Measurements from ENCODE around the gene TLE4. TPM values are rescaled to one million over a fixed set of nuclear protein-coding genes. Genes with fewer than 3 reads are reported as not detected.

The TLE4 gene
- total and polyA plus RNA-seq, 12 donors: 11.8 to 70.5 (median 42.9) TPM

DNA sequence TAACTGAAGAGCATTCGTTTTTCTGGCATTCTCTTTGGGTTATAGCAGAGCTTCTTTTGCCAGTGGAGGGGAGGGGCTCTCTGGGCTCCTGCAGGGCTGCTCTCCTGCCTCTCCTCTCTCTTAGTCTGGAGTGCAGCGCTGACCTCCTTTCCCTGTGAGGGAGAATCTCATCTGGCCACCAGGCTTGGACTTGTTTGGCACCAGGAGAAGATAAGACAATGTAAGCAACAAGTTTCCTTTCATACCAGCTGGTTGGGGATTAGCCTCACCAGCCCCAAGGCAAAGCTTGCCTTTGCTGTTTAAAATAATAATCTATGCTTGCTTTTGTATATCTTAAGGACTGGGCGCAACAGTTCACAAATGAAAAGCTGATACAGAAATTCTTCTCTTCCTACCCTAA lies 196.4 kb downstream of the TLE4 start:
- WGBS, 4 donors: 50 to 59% (median 57%) methylated on average over 3 of the region's 3 CpGs

DNA sequence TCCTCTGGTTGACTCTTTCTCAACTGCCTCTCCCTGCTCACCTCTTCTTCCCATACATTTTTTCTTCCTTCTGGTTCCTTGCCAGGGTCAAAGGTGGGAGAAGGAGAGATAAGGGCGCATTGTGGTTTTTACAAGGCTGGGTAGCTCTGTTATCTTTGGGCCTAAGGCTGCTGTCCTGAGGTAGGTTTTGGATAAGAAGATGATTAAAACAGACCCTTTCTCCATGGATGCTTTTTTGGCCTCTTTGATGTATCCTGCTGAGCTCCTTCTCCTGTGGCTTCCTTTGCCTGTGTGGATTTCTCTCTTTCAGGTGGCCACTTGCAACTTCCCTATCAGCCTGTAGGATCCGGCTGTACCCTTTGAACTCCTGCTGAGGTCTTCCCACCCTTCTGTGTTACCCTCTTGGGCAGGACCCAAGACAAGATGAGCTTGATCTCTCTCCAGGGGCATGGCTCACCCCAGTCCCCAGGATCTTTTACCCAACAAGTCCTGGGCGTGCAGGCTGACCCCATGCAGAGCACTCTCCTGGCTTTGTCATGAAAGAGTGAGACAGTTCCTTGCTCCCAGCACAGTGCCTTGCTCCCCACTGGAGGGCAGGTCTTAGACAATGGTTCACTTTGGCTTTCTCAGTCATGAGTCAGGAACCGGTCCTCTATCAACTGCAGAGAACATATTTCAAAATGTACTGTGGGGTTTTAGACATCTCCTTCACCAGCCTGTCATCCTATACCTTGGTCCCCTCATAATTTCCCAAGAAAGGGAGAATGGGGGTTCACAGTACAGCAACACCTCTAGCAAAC lies 197.9 kb downstream of the TLE4 start:
- no peak overlapping the region for H3K4me3 ChIP-seq
- no peak for DNase-seq
- no peaks in the 10 kb centered on the region for H3K9me3 ChIP-seq (replicated peaks in 1 of 3)
- 82 to 91% (median 90%) methylated on average over 4 of the region's 4 CpGs for WGBS, 4 donors
- H3K4me1 ChIP-seq (replicated peaks in 1 of 2): no peaks in the 10 kb centered on the region
- no peak overlapping the region for H3K27ac ChIP-seq
- TF ChIP-seq CTCF (IDR thresholded peaks at IDR 0.05) (no peak), POLR2A (IDR thresholded peaks at IDR 0.05) (no peak)
- no peaks in the 10 kb centered on the region for H3K27me3 ChIP-seq
- no peaks in the 10 kb centered on the region for H3K36me3 ChIP-seq (replicated peaks in 1 of 2)
- intact Hi-C loops (cut with DNase I): no loop called here

More for the DNA sequence above, 196.4 kb downstream of the TLE4 start:
- no peak overlapping the region for H3K4me3 ChIP-seq
- DNase-seq: no peak
- no peak for TF ChIP-seq CTCF (IDR thresholded peaks at IDR 0.05)
- TF ChIP-seq POLR2A (IDR thresholded peaks at IDR 0.05): no peak
- no peaks in the 10 kb centered on the region for H3K9me3 ChIP-seq (replicated peaks in 1 of 3)
- H3K27me3 ChIP-seq: no peaks in the 10 kb centered on the region
- H3K27ac ChIP-seq: no peak overlapping the region
- intact Hi-C loops (cut with DNase I): no loop called here
- H3K36me3 ChIP-seq (replicated peaks in 1 of 2): no peaks in the 10 kb centered on the region
- H3K4me1 ChIP-seq (replicated peaks in 1 of 2): no peaks in the 10 kb centered on the region

DNA sequence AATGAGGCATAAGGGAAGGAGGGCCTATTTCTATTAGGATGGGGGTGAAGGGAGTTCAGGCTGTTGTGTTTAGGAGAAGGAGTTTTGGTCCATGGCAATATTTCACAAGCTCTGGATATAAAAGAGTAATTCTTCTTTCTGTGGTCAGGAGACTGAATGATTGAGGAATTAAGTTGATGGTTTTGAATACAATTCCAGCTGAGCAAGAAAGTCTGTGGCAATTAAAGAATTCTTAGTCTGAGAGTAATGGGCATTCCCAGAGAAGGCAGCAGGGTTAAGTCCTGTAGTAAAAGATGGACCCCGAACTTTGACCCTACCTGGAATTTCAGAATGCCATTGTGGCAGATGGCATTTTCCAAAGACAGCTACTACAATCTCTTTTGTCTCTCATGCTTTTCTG lies 202.6 kb downstream of the TLE4 start:
- H3K4me3 ChIP-seq: no peak overlapping the region
- H3K4me1 ChIP-seq (replicated peaks in 1 of 2): no peaks in the 10 kb centered on the region
- intact Hi-C loops (cut with DNase I): no loop called here

More for the DNA sequence above, 202.6 kb downstream of the TLE4 start:
- Histone ChIP-seq H3K36me3 (replicated peaks in 1 of 2) (no peaks in the 10 kb centered on the region), H3K9me3 (replicated peaks in 1 of 3) (no peaks in the 10 kb centered on the region), H3K27me3 (no peaks in the 10 kb centered on the region), H3K27ac (no peak overlapping the region)
- DNase-seq: no peak
- 76 to 92% (median 85%) methylated on average over 1 of the region's 1 CpG for WGBS, 4 donors
- TF ChIP-seq CTCF (IDR thresholded peaks at IDR 0.05) (no peak), POLR2A (IDR thresholded peaks at IDR 0.05) (no peak)
